OCI-LY1 (cell line): ENCODE data around the gene SPOP.

Experiments used
- CTCF ChIP-seq: fragments of 200-600 bp; sonication (generic), shearing (Covaris generic); IDR thresholded peaks from 2 replicates; pipeline ENCODE4 v1.5.1; 2017; ENCODE audit warnings: mild to moderate bottlenecking, antibody characterized with exemption, low read length, moderate library complexity, mixed read lengths
- EZH2 ChIP-seq: fragments of 200-600 bp; sonication (generic), shearing (Covaris generic); IDR thresholded peaks from 2 replicates; pipeline ENCODE4 v1.8.0; 2017; ENCODE audit warnings: borderline replicate concordance, mixed run types, mild to moderate bottlenecking, antibody characterized with exemption, low read length, moderate library complexity, mixed read lengths

GRCh38 chr17:49553676-49554335 lies 124.1 kb downstream of the SPOP start:
- TF ChIP-seq CTCF = no peak
- no peak for TF ChIP-seq EZH2
